AG09309 (cell line): ENCODE results near the gene PDE4D.

Experiments used
- DNase-seq: peaks from one replicate; pipeline ENCODE4 v3.0.0-alpha.2; 2010; ENCODE audit warnings: low read depth
- H3K4me3 ChIP-seq: 2 replicates; pipeline ENCODE4 v1.5.1; 2011; ENCODE audit warnings: mild to moderate bottlenecking, low read depth, low read length, moderate library complexity; ENCODE audit not compliant: control insufficient read depth
- CTCF ChIP-seq: IDR thresholded peaks from 2 replicates; pipeline ENCODE4 v1.5.1; 2011; ENCODE audit warnings: mild to moderate bottlenecking, low read depth, low read length, inconsistent platforms; ENCODE audit not compliant: insufficient read depth, control insufficient read depth; ENCODE audit errors: missing control alignments

Gene PDE4D

GRCh38 chr5:59125011-59125961 is 768.2 kb downstream of the PDE4D start:
- no peak for TF ChIP-seq CTCF
- DNase-seq, result no peak
- H3K4me3 ChIP-seq, result no peak overlapping the region

DNA sequence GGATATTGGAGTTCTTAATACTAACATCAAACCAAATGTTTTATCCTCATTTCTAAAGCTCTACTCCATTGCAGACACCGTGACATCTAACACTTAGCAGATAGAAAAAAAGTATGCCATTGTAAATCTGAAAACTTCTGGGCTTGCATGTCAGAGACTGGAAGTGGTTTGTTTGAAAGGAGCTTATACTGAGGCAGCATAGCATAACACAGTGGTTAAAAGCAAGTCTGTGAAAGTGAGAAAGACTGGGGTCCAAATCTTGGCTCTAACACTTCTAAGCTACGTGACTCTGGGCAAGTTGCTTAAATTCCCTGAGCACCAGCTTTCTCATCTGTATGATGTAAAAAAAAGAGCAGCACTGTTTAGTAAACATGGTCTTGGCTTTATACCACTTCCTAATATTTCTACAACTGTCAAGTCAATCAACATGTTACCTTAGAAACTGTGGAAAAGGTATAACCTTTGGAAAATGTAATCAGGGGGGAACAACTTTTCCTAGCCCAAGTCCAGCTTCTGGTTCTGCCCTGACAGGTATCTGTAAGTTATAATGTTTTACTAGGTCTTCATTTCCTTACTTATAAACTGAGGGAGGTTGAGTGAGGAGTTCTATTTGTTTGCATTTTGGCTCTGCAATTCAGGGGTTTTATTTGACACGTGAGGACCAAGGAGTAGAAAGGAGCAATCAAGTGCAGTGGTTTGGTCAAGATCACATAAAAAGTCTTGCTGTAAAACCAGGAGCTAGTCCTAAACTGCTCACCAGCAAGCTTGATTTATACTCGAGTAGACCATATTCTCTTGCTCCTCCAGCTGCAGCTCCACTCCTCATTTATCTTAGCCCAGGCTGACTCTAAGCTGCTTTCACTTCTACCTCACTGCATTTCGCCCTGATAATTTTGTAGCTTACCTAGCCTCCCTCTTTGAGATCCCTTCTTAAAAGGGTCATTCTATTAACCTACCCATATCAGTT is 769.6 kb downstream of the PDE4D start:
- no peak for DNase-seq

GRCh38 chr5:59119480-59119879 is 774.0 kb downstream of the PDE4D start:
- no peak for TF ChIP-seq CTCF

More for the DNA sequence above, 769.6 kb downstream of the PDE4D start:
- H3K4me3 ChIP-seq, result no peak overlapping the region
- no peak for TF ChIP-seq CTCF

DNA sequence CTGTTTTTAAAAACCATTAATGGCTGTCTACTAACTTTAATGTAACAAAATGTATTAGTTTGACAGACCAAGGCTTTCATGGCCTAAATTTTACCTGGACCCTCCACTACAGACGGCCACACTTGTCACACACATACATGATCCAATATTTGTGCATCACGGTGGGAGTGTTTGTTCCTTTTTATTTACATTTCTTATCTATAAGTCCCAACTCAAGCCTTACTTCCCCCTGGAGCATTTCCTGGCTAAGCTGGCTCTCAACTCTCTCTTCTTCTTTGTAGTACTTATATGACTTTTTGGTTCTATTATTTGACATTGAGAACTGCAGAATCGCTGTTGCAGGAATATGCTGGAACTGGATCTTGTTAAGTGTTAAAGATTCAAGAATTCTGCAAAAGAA is 776.2 kb downstream of the PDE4D start:
- H3K4me3 ChIP-seq, result no peak overlapping the region
- no peak for TF ChIP-seq CTCF
- DNase-seq, result no peak

More at GRCh38 chr5:59119480-59119879, 774.0 kb downstream of the PDE4D start:
- no peak for DNase-seq
- H3K4me3 ChIP-seq, result no peak overlapping the region

DNA sequence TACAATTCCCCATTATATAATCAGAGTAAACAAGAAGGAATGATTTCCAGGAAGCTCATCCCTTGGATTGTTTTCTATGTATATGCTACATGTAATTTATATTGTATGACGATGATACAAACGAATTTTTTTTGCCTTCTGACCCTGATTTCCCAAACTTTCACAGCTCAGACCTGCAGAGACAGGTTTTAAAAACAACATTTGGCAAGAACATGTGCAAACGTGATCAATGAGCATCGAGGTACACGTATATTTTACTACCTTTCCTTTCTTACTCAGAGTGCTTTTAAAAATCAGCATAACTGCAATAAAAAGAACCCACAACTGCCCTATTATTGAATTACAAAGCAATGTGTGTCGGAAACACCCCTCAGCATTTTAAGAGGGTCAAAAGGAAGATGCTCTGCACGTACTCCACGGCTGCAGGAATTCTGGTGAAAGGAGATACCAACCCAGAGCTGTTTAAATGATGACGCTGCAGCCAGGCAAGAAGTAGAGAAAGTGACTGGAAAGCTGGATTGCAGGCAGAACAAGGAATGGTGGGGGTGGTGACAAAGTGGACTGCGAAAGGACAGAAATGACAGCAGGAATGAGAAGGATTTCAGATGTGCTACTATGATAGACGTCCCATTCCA is 777.2 kb downstream of the PDE4D start:
- H3K4me3 ChIP-seq, result no peak overlapping the region
- no peak for TF ChIP-seq CTCF
- no peak for DNase-seq

- no peak for DNase-seq
- TF ChIP-seq CTCF, result no peak
- H3K4me3 ChIP-seq, result no peak overlapping the region
These were observed 778.2 kb downstream of the PDE4D start for GRCh38 chr5:59115345-59115744.
